Femur (tissue), 1 donor: Measurements from ENCODE around the gene ELAC1.

ENCODE experiments used
- DNase-seq: peaks from one replicate; pipeline ENCODE4 v3.0.0-alpha.2; 2017

ELAC1 gene

GRCh38 chr18:51021226-51021965 is 53.6 kb downstream of the ELAC1 start:
- no peak for DNase-seq

- DNase-seq = no peak
Observed at GRCh38 chr18:51025512-51025911, 57.7 kb downstream of the ELAC1 start.

DNA sequence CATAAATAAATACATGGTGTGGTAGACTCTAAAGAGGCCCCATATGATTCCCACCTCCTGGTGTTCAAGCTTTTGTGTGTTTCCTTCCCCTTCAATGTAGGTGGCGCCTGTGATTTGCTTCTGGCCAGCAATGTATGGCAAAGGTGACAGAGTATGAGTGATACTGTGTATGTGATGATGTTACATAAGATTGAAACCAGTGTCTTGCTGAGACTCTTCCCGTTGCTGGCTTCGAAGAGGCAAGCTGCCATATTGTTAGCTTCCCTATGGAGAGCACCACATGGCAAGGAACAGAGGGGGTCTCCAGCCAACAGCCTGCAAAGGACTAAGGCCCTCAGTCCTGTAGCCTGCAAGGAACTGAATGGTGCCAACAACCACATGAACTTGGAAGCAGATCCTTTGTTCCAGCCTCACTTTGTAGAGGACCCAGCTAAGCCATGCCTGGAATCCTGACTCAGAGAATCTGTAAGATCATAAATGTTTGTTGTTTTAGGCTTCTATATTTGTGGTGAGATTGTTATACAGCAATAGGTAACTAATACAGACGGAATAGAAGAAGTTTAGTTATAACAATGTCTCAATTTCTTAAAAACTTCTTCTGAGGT is 60.5 kb downstream of the ELAC1 start:
- no peak for DNase-seq

GRCh38 chr18:51029378-51029693 is 61.5 kb downstream of the ELAC1 start:
- no peak for DNase-seq

DNA sequence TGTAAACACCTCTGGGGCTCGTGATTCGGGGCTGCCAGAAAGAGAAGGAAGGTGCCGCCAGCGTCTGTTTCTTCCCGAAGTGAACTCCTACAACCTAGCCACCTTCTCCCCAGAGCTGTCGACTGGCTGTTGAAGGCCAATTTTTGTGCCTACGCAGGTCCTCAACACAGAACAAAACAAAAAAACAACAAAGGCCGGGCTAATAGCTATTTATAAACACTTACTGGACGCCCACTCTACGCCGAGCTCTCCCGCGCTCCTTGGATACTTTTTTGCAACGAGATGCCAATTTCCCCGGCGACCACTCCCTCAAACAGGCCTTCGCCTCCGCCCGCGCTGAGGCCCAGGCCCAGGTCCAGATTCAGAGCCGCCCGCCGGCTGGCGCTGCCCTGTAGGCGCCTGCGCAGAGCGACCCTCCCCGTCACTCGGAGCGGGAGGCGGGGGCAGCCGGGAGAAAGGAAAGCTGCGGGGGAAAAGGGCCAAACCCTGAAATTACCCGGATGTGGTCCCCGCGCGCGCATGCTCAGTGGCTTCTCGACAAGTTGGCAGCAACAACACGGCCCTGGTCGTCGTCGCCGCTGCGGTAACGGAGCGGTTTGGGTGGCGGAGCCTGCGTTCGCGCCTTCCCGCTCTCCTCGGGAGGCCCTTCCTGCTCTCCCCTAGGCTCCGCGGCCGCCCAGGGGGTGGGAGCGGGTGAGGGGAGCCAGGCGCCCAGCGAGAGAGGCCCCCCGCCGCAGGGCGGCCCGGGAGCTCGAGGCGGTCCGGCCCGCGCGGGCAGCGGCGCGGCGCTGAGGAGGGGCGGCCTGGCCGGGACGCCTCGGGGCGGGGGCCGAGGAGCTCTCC is 62.1 kb downstream of the ELAC1 start, which contains the start of gene SMAD4:
Gene SMAD4 (plus strand): TSS at position 520 of the 843 bp plus-strand sequence. CDS start 16,834 bp downstream, outside the sequence.
- DNase-seq = peak; percentile 99

- peak; percentile 78 for DNase-seq
Observed at GRCh38 chr18:51030537-51031258, 62.9 kb downstream of the ELAC1 start.

- DNase-seq = no peak
Observed at GRCh38 chr18:51032193-51032592, 64.4 kb downstream of the ELAC1 start.

DNA sequence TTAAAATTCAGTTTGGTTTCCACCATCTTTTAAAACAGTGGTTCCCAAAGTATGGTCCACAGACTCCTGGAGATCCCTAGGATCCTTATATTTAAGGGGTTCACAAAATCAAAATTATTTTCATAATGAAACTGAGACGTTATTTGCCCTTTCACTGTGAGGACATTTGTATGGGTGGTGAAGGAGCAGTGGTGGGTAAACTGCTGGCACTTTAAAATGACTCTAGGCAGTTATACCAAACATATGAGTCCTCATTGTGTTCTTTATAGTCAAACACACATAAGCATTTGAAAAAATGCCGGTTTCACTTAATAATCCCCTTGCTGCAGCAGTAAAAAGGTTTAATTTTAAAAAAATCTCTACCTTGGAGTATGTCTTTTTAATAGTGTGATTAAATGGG is 69.4 kb downstream of the ELAC1 start:
- no peak for DNase-seq
